ENCODE measurements around the gene NRAP.

NRAP gene

GRCh38 chr10:113691381-113691780 lies 27.5 kb upstream of the NRAP start:
- Histone ChIP-seq H3K9ac (ENCODE audit: low read depth, low read length) (no peak overlapping the region), H3K9me3 (ENCODE audit: control insufficient read depth, insufficient read depth, low read length) (no peaks in the 10 kb centered on the region; the same call in 1 of the 2 replicates), H3K36me3 (ENCODE audit: insufficient read depth, low read length) (no peaks in the 10 kb centered on the region), H3K4me1 (ENCODE audit: insufficient read depth, low read length) (no peaks in the 10 kb centered on the region)

GRCh38 chr10:113690749-113691148 lies 26.9 kb upstream of the NRAP start:
- Histone ChIP-seq H3K4me1 (ENCODE audit: insufficient read depth, low read length) (no peaks in the 10 kb centered on the region), H3K36me3 (ENCODE audit: insufficient read depth, low read length) (no peaks in the 10 kb centered on the region), H3K9ac (ENCODE audit: low read depth, low read length) (no peak overlapping the region), H3K9me3 (ENCODE audit: control insufficient read depth, insufficient read depth, low read length) (peaks cover 2% of the 10 kb centered on the region)

GRCh38 chr10:113689574-113689973 lies 25.7 kb upstream of the NRAP start:
- no peak overlapping the region for H3K9ac ChIP-seq (ENCODE audit: low read depth, low read length)
- peaks cover 2% of the 10 kb centered on the region for H3K9me3 ChIP-seq (ENCODE audit: control insufficient read depth, insufficient read depth, low read length)
- H3K4me1 ChIP-seq (ENCODE audit: insufficient read depth, low read length): no peaks in the 10 kb centered on the region
- no peaks in the 10 kb centered on the region for H3K36me3 ChIP-seq (ENCODE audit: insufficient read depth, low read length)

GRCh38 chr10:113689057-113689456 lies 25.2 kb upstream of the NRAP start:
- Histone ChIP-seq H3K9ac (ENCODE audit: low read depth, low read length) (no peak overlapping the region), H3K36me3 (ENCODE audit: insufficient read depth, low read length) (no peaks in the 10 kb centered on the region), H3K4me1 (ENCODE audit: insufficient read depth, low read length) (no peaks in the 10 kb centered on the region), H3K9me3 (ENCODE audit: control insufficient read depth, insufficient read depth, low read length) (peaks cover 2% of the 10 kb centered on the region)

- Histone ChIP-seq H3K36me3 (ENCODE audit: insufficient read depth, low read length) (no peaks in the 10 kb centered on the region), H3K9me3 (ENCODE audit: control insufficient read depth, insufficient read depth, low read length) (peaks cover 2% of the 10 kb centered on the region; the same call in 1 of the 2 replicates), H3K4me1 (ENCODE audit: insufficient read depth, low read length) (no peaks in the 10 kb centered on the region), H3K9ac (ENCODE audit: low read depth, low read length) (no peak overlapping the region)
These were observed 23.2 kb upstream of the NRAP start for GRCh38 chr10:113687037-113687436.

GRCh38 chr10:113686028-113686427 lies 22.2 kb upstream of the NRAP start:
- Histone ChIP-seq H3K4me1 (ENCODE audit: insufficient read depth, low read length) (no peaks in the 10 kb centered on the region), H3K9ac (ENCODE audit: low read depth, low read length) (no peak overlapping the region), H3K9me3 (ENCODE audit: control insufficient read depth, insufficient read depth, low read length) (peaks cover 2% of the 10 kb centered on the region; the same call in 1 of the 2 replicates), H3K36me3 (ENCODE audit: insufficient read depth, low read length) (no peaks in the 10 kb centered on the region)

GRCh38 chr10:113683300-113683699 lies 19.5 kb upstream of the NRAP start:
- no peak overlapping the region for H3K9ac ChIP-seq (ENCODE audit: low read depth, low read length)
- no peaks in the 10 kb centered on the region for H3K4me1 ChIP-seq (ENCODE audit: insufficient read depth, low read length)
- H3K36me3 ChIP-seq (ENCODE audit: insufficient read depth, low read length): no peaks in the 10 kb centered on the region
- H3K9me3 ChIP-seq (ENCODE audit: control insufficient read depth, insufficient read depth, low read length): peaks cover 2% of the 10 kb centered on the region; the same call in 1 of the 2 replicates

- no peak overlapping the region for H3K9ac ChIP-seq (ENCODE audit: low read depth, low read length)
- H3K9me3 ChIP-seq (ENCODE audit: control insufficient read depth, insufficient read depth, low read length): peaks cover 2% of the 10 kb centered on the region; the same call in 1 of the 2 replicates
- H3K4me1 ChIP-seq (ENCODE audit: insufficient read depth, low read length): no peaks in the 10 kb centered on the region
- H3K36me3 ChIP-seq (ENCODE audit: insufficient read depth, low read length): no peaks in the 10 kb centered on the region
These were observed 18.0 kb upstream of the NRAP start for GRCh38 chr10:113681533-113682470.

- Histone ChIP-seq H3K36me3 (ENCODE audit: insufficient read depth, low read length) (no peaks in the 10 kb centered on the region), H3K4me1 (ENCODE audit: insufficient read depth, low read length) (no peaks in the 10 kb centered on the region), H3K9ac (ENCODE audit: low read depth, low read length) (peak overlapping the region; percentile 70), H3K9me3 (ENCODE audit: control insufficient read depth, insufficient read depth, low read length) (no peaks in the 10 kb centered on the region)
These were observed 16.6 kb upstream of the NRAP start for GRCh38 chr10:113680190-113681111.

GRCh38 chr10:113679463-113680189 lies 15.8 kb upstream of the NRAP start, which contains the start of gene CASP7:
TSS of gene CASP7 (plus strand) at chr10:113679912. CDS start at chr10:113697494, 17,582 bp downstream.
- H3K9me3 ChIP-seq (ENCODE audit: control insufficient read depth, insufficient read depth, low read length): no peaks in the 10 kb centered on the region
- no peaks in the 10 kb centered on the region for H3K36me3 ChIP-seq (ENCODE audit: insufficient read depth, low read length)
- peak within 1 kb of the TSS; percentile 70 for H3K9ac ChIP-seq (ENCODE audit: low read depth, low read length)
- no peaks in the 10 kb centered on the region for H3K4me1 ChIP-seq (ENCODE audit: insufficient read depth, low read length)

GRCh38 chr10:113666682-113667252 lies 2.9 kb upstream of the NRAP start:
- Histone ChIP-seq H3K9ac (ENCODE audit: low read depth, low read length) (no peak overlapping the region), H3K36me3 (ENCODE audit: insufficient read depth, low read length) (no peaks in the 10 kb centered on the region), H3K9me3 (ENCODE audit: control insufficient read depth, insufficient read depth, low read length) (no peaks in the 10 kb centered on the region; the same call in 1 of the 2 replicates), H3K4me1 (ENCODE audit: insufficient read depth, low read length) (no peaks in the 10 kb centered on the region)

- Histone ChIP-seq H3K9ac (ENCODE audit: low read depth, low read length) (no peak overlapping the region), H3K9me3 (ENCODE audit: control insufficient read depth, insufficient read depth, low read length) (no peaks in the 10 kb centered on the region; the same call in 1 of the 2 replicates), H3K4me1 (ENCODE audit: insufficient read depth, low read length) (no peaks in the 10 kb centered on the region), H3K36me3 (ENCODE audit: insufficient read depth, low read length) (no peaks in the 10 kb centered on the region)
These were observed 2.0 kb upstream of the NRAP start for GRCh38 chr10:113665806-113666354.

- Histone ChIP-seq H3K9me3 (ENCODE audit: control insufficient read depth, insufficient read depth, low read length) (no peaks in the 10 kb centered on the region; the same call in 1 of the 2 replicates), H3K36me3 (ENCODE audit: insufficient read depth, low read length) (no peaks in the 10 kb centered on the region), H3K9ac (ENCODE audit: low read depth, low read length) (no peak overlapping the region), H3K4me1 (ENCODE audit: insufficient read depth, low read length) (no peaks in the 10 kb centered on the region)
These were observed 1.5 kb upstream of the NRAP start for GRCh38 chr10:113665352-113665751.

All from ES-I3 (cell line).